PC-3 (cell line): ENCODE measurements around the gene CENPT. TPM values are rescaled to one million over a fixed set of nuclear protein-coding genes. Genes with fewer than 3 reads are reported as not detected.

Experiments
- ATAC-seq: fragments of 200-7000 bp; cut with Tn5 transposase; 2 replicates; pipeline ENCODE4 v1.9.1; 2020; ENCODE audit warnings: mild to moderate bottlenecking, moderate library complexity
- BruUV-seq: library from RNA; stranded (reverse); fragments of 400-500 nt; replicated peaks from 2 replicates; lab custom pipeline; 2021; lab: Mats Ljungman, UMichigan
- CTCF ChIA-PET: fragments of 300-600 bp; sonication (Branson Sonifier 250); formaldehyde crosslinking; loops from one replicate; lab custom pipeline; 2022; ENCODE audit warnings: antibody characterized with exemption; lab: Charles Lee
- POLR2A ChIA-PET: fragments of 300-600 bp; sonication (Branson Sonifier 250); formaldehyde crosslinking; loops from one replicate; lab custom pipeline; 2022; ENCODE audit warnings: antibody characterized with exemption; ENCODE audit not compliant: unreplicated experiment; lab: Charles Lee
- DNase-seq: peaks from one replicate; pipeline ENCODE4 v3.0.0-alpha.2; 2015
- H2AFZ ChIP-seq: fragments of 300-600 bp; sonication (generic); 2 replicates; pipeline ENCODE4 v1.6.0; 2016; ENCODE audit warnings: antibody characterized with exemption, low read length
- H3F3A ChIP-seq: fragments of 300-600 bp; sonication (generic); one replicate; pipeline ENCODE4 v1.6.0; 2017; ENCODE audit warnings: antibody characterized with exemption, low read length, control low read depth, mild to moderate bottlenecking; ENCODE audit not compliant: unreplicated experiment
- H3K27ac ChIP-seq: fragments of 300-600 bp; sonication (generic); 2 replicates; pipeline ENCODE4 v1.5.1; 2016; ENCODE audit warnings: mild to moderate bottlenecking, low read length
- H3K27me3 ChIP-seq: fragments of 300-600 bp; sonication (generic); 2 replicates; pipeline ENCODE4 v1.6.1; 2016; ENCODE audit warnings: low read length, mixed read lengths
- H3K36me3 ChIP-seq: fragments of 300-600 bp; sonication (generic); 2 replicates; pipeline ENCODE4 v1.6.1; 2016; ENCODE audit warnings: low read depth, mixed run types, low read length, mixed read lengths
- H3K4me1 ChIP-seq: fragments of 300-600 bp; sonication (generic); 2 replicates; pipeline ENCODE4 v1.5.1; 2016; ENCODE audit warnings: low read length; ENCODE audit not compliant: insufficient read depth
- H3K4me2 ChIP-seq: fragments of 300-600 bp; sonication (generic); 2 replicates; pipeline ENCODE4 v1.6.0; 2016; ENCODE audit warnings: low read length
- H3K4me3 ChIP-seq: fragments of 300-600 bp; sonication (generic); 2 replicates; pipeline ENCODE4 v1.5.1; 2016; ENCODE audit warnings: mild to moderate bottlenecking, low read length, mixed read lengths
- H3K79me2 ChIP-seq: fragments of 300-600 bp; sonication (generic); 2 replicates; pipeline ENCODE4 v1.6.1; 2017; ENCODE audit warnings: low read length, mixed read lengths
- H3K9ac ChIP-seq: fragments of 300-600 bp; sonication (generic); 2 replicates; pipeline ENCODE4 v1.6.0; 2016; ENCODE audit warnings: mild to moderate bottlenecking, low read length
- H3K9me2 ChIP-seq: fragments of 300-600 bp; sonication (generic); replicated peaks from 2 replicates; pipeline ENCODE4 v1.6.1; 2016; ENCODE audit warnings: mixed run types, low read length, mixed read lengths
- H3K9me3 ChIP-seq: fragments of 300-600 bp; sonication (generic); 2 replicates; pipeline ENCODE4 v1.6.1; 2016; ENCODE audit warnings: low read length, mixed read lengths
- H4K20me1 ChIP-seq: fragments of 300-600 bp; sonication (generic); 2 replicates; pipeline ENCODE4 v1.6.1; 2016; ENCODE audit warnings: low read length, mixed read lengths
- EZH2 ChIP-seq: fragments of 300-600 bp; sonication (generic); IDR thresholded peaks from one replicate; pipeline ENCODE4 v1.6.1; 2017; ENCODE audit warnings: antibody characterized with exemption, mild to moderate bottlenecking, low read length; ENCODE audit not compliant: unreplicated experiment
- EZH2phosphoT487 ChIP-seq: fragments of 300-600 bp; sonication (generic); IDR thresholded peaks from 2 replicates; pipeline ENCODE4 v1.6.1; 2018; ENCODE audit warnings: mild to moderate bottlenecking, antibody characterized with exemption, low read length, borderline replicate concordance
- intact Hi-C: fragments of 100-400 bp; cut with micrococcal nuclease; formaldehyde crosslinking; loops from 2 replicates; pipeline ENCODE4 v1.9.0; 2023
- total RNA-seq: library from RNA; depleted of rRNA; stranded (reverse); fragments of >200 nt; gene quantifications from 2 replicates; pipeline ENCODE4 v1.2.3, GENCODE V29; 2014
- TF ChIP-seq, protein P1 (sequence below): fragments of 300-600 bp; sonication (generic); conservative IDR thresholded peaks from 2 replicates; pipeline ENCODE4 v1.5.1; 2017; ENCODE audit warnings: antibody characterized with exemption, low read depth, mild to moderate bottlenecking, low read length

CENPT gene
- total RNA-seq, 1 experiment from 2014 or later = 35.1 TPM

DNA sequence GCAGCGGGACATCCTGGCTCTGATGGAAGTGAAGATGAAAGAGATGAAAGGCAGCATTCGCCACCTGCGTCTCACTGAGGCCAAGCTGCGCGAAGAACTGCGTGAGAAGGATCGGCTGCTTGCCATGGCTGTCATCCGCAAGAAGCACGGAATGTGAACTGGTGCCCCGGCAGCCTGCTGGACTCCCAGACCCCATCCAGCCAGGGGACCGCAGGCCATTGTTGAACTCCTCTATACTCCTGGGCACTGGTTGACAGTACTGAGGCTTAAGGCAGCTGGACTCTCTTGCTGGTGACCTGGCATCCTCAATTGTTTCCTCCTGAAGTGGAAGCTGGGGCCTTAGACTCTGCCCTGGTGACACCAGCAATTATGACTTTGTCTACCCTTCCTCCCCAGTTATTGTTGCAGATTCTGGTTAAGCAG, 4.1 kb downstream of the CENPT start:
- 0 out of 2 replicates have a peak overlapping the region, but pooled peaks have one; percentile 99 for H2AFZ ChIP-seq
- no peaks in the 10 kb centered on the region for H3K27me3 ChIP-seq
- no peaks in the 10 kb centered on the region for H3K9me3 ChIP-seq
- peaks cover 53% of the 10 kb centered on the region for H3K79me2 ChIP-seq
- peak overlapping the region; percentile 81 for H3K9ac ChIP-seq
- no peaks in the 10 kb centered on the region for H3K36me3 ChIP-seq
- TF ChIP-seq EZH2phosphoT487 = no peak
- TF ChIP-seq, protein P1, sequence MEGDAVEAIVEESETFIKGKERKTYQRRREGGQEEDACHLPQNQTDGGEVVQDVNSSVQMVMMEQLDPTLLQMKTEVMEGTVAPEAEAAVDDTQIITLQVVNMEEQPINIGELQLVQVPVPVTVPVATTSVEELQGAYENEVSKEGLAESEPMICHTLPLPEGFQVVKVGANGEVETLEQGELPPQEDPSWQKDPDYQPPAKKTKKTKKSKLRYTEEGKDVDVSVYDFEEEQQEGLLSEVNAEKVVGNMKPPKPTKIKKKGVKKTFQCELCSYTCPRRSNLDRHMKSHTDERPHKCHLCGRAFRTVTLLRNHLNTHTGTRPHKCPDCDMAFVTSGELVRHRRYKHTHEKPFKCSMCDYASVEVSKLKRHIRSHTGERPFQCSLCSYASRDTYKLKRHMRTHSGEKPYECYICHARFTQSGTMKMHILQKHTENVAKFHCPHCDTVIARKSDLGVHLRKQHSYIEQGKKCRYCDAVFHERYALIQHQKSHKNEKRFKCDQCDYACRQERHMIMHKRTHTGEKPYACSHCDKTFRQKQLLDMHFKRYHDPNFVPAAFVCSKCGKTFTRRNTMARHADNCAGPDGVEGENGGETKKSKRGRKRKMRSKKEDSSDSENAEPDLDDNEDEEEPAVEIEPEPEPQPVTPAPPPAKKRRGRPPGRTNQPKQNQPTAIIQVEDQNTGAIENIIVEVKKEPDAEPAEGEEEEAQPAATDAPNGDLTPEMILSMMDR = no peak
- no peak for TF ChIP-seq EZH2
- H3K4me3 ChIP-seq = peak overlapping the region; percentile 89
- intact Hi-C loops = loop anchor here (5.0 kb wide), 1 partner anchor 84 kb away; no protein-coding TSS in a partner anchor
- peak overlapping the region; percentile 90 for H3K4me2 ChIP-seq
- ChIA-PET CTCF (interaction anchor here (0.6 kb wide), 1 partner anchor 14 kb away, joined by 4 read pairs; no protein-coding TSS in a partner anchor), POLR2A (no interaction called here)
- no peak for ATAC-seq
- H3K4me1 ChIP-seq = peaks cover 38% of the 10 kb centered on the region
- peak; percentile 4 for DNase-seq
- H3K9me2 ChIP-seq = no peaks in the 10 kb centered on the region
- H4K20me1 ChIP-seq = peaks cover 14% of the 10 kb centered on the region; the same call in 1 of the 2 replicates
- no peak overlapping the region for H3K27ac ChIP-seq
- H3F3A ChIP-seq = no peaks in the 10 kb centered on the region
- BruUV-seq = TSS peak; percentile 12

- peak; percentile 34 for DNase-seq
These were observed 4.8 kb downstream of the CENPT start for GRCh38 chr16:67842509-67843342.

More at GRCh38 chr16:67842509-67843342, 4.8 kb downstream of the CENPT start:
- no peaks in the 10 kb centered on the region for H3K27me3 ChIP-seq
- no peaks in the 10 kb centered on the region for H3K36me3 ChIP-seq
- TF ChIP-seq, protein P1 = peak; percentile 47
- no peak for TF ChIP-seq EZH2
- no peak for TF ChIP-seq EZH2phosphoT487
- peak overlapping the region; percentile 83 for H3K27ac ChIP-seq
- intact Hi-C loops = loop anchor here (5.0 kb wide), 1 partner anchor 85 kb away; no protein-coding TSS in a partner anchor
- POLR2A ChIA-PET = no interaction called here
- BruUV-seq = no TSS peak
- peak; percentile 21 for ATAC-seq
- H3K9me3 ChIP-seq = no peaks in the 10 kb centered on the region
- peak overlapping the region; percentile 89 for H3K4me3 ChIP-seq
- peaks cover 10% of the 10 kb centered on the region; the same call in 1 of the 2 replicates for H4K20me1 ChIP-seq
- peaks cover 47% of the 10 kb centered on the region for H3K79me2 ChIP-seq
- peaks cover 32% of the 10 kb centered on the region for H3K4me1 ChIP-seq
- H3K9ac ChIP-seq = peak overlapping the region; percentile 81
- H3F3A ChIP-seq = no peaks in the 10 kb centered on the region
- CTCF ChIA-PET = interaction anchor here (0.6 kb wide), 1 partner anchor 15 kb away, joined by 4 read pairs; no protein-coding TSS in a partner anchor
- peak overlapping the region; percentile 90 for H3K4me2 ChIP-seq
- H3K9me2 ChIP-seq = no peaks in the 10 kb centered on the region
- H2AFZ ChIP-seq = peak overlapping the region; percentile 99
